Amniotic epithelial cell (primary cell): ENCODE data around the gene S100A14.
"Not testable (repeated sequence)": the region's sequence is repeated elsewhere in the genome, so short reads cannot be mapped to it uniquely, and the experiment has no call there.

Experiments
- DNase-seq: peaks from one replicate; pipeline ENCODE4 v3.0.0-alpha.2; 2010; ENCODE audit warnings: low read depth

Gene S100A14

DNA sequence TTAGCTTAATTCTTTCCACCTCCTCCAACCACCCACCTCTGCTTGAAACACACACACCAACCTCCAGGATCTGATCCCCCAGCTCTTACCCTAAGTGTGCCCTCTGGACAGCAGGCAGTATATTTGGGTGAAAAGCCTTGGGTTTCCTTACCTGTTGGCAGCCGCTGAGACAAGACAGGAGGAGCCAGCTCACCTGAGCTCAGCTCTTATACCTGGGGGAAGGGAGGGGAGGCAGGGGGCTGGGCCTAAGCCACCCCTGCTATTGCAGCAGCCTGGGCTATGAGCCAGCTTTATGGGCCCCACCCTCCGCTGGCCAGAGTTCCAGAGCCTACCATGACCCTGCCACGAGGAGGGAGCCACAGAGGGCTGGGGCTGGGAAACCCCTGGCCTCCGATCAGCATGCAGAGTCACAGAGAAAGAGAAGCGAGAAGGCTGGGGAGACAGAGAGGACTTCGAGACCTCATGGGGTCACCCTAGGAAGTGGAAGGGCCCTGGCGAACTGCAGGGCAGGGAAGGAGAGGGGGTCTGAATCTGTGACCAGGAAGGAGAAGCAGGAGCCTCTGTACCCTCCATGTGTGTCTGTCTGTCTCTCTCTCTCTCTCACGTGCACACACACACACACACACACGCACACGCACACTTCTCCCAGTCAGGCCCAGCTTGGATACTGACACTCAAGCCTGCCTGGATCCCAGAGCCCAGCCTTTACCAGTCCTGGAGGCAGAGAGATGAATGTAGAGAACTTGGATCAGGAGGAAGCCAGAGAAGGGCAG lies at the start of gene S100A14:
Gene S100A14 (minus strand): TSS at position 182 of the 773 bp plus-strand sequence. CDS start 467 bp downstream, outside the sequence.
- DNase-seq = no peak

DNA sequence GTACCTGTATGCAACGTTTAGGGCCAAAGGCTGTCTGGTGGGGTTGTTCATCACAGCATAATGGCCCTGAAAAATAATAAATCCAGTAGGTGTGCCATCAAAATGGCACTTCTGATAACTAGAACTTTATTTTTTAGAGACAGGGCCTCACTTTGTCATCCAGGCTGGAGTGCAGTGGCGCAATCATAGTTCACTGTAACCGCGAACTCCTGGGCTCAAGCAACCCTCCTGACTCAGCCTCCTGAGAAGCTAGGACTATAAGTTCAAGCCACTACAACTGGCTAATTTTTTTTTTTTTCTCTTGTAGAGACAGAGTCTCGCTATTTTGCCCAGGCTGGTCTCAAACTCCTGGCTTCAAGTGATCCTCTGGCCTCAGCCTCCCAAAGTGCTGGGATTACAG lies 47.1 kb upstream of the S100A14 start:
- DNase-seq = peak; percentile 86

DNA sequence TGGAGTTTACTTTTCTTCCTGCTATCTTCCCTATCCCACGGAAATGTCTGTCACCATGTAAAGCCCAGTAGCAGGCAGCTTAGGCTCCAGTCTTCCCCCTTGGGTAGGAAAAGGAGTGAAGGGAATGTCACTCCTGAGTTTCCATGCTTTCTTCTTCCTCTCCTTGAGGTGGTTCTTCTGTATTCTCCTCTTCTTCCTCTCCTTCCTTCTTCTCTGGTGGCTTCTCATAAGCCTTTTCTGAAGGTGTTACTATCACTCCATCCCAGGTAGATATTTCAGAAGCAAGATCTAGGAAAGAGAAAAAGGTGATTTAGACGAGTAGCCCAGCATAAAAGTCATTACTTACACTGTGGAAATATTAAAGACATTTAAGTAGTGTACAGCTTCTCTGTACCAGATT lies 46.1 kb upstream of the S100A14 start:
- no peak for DNase-seq

DNA sequence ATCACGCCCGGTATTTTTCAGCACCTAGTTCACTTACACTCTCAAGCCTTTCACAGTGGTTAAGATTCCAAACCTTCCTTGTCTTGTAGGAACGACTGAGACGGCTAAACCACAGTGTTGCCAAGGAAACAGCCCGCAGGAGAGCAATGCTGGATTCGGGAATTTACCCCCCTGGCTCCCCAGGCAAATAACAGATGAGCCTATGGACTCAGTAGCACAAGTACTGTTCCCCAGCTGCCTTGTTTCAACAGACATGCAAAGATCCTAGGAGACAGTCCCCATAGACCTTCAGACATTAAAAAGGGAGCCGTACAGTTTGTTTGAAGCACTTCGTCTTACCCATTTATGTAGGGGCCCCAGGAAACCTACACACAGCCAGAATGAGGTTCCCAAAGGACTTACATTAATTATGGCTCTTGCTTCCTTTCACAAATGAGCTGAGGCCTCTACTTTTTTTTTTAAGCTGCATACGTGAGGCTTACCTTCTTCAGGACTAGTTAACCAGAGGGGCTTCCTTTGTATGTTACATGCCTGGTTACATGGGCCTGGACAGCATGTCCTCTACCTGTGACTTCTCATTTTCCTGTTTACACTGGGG lies 45.1 kb upstream of the S100A14 start:
- DNase-seq = peak; percentile 66

DNA sequence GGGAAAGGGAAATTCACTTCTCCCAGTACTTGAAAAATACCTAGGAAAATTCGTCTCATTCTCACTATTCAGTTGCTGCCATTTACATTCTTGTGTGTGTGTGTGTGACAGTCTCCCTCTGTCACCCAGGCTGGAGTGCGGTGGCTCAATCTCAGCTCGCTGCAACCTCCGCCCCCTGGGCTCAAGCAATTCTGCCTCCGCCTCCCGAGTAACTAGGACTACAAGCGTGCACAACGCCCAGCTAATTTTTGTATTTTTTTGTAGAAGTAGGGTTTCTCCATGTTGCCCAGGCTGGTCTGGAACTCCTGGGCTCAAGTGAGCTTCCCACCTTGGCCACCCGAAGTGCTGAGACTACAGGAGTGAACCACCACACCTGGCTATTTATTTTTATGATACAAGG lies 43.5 kb upstream of the S100A14 start:
- no peak for DNase-seq

DNA sequence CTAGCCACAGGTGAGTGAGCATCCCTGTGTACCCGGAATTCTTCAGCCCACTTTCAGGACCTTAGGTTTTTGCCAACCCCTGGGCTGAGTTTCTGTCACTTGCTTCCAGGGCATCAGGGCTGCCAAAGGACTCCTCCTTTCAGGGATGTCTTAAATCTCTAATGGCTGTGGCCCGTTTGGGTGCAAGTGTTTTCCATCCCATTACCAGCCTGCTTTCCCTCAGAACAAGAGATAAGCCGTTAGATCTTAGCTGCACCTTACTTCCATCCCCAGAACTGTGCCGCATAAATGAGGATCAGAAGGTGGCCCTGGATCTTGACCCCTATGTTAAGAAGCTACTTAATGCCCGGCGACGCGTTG lies 43.0 kb upstream of the S100A14 start:
- DNase-seq = no peak

DNA sequence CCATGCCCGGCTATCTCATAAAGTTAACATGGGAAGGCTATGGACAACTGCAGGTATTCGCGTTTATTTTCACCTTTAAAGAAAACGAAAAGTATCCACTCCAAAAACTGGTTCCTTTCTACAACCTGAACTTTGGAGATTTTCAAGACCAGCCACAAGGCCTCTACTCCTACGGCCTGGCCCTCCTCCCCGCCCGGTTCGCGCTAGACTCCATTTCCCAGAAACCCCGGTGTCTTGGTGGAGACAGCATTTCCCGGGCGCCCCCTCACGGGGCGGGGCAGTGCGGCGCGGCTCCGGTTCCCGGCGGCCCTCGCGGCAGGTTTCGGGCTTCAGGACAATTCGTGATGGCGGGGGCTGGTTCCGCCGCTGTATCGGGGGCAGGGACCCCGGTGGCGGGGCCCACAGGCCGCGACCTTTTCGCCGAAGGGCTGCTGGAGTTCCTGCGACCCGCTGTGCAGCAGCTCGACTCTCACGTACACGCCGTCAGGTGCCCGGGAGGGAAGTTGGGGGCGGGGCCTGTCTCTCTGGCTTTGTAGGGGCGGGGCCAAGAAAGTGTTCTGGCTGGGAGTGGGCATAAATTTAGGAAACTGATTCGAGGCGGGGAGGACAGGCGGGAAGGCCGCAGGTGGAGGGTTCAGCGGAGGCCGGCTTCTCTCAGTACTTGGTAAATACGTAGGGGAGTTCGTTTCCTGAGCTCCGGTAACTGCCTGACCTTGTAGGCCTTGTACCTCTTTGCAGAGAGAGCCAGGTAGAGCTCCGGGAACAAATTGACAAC lies 42.5 kb upstream of the S100A14 start, which contains the start of gene SNAPIN:
Gene SNAPIN (plus strand): TSS at position 304 of the 775 bp plus-strand sequence. CDS start 41 bp downstream, at position 345.
- peak; percentile 85 for DNase-seq

DNA sequence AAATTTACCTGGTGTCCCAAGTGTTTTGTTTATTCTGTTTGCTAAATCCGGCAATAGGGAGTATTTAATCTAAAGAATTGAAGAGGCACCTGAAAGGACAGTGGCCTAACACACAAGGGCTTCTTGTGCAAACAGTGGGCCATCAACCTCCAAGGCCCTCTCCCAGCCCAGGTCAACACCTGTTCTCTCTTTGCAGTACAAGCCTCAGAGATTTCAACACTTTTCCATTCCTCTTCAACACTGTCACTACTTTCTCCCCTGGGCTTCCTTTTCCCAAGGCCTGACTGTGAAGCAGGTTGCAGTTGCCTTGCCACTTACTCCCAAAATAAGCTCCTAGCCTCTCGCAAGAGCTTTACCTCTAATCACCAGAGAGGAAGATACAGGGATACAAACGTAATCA lies 39.2 kb upstream of the S100A14 start:
- DNase-seq = no peak

DNA sequence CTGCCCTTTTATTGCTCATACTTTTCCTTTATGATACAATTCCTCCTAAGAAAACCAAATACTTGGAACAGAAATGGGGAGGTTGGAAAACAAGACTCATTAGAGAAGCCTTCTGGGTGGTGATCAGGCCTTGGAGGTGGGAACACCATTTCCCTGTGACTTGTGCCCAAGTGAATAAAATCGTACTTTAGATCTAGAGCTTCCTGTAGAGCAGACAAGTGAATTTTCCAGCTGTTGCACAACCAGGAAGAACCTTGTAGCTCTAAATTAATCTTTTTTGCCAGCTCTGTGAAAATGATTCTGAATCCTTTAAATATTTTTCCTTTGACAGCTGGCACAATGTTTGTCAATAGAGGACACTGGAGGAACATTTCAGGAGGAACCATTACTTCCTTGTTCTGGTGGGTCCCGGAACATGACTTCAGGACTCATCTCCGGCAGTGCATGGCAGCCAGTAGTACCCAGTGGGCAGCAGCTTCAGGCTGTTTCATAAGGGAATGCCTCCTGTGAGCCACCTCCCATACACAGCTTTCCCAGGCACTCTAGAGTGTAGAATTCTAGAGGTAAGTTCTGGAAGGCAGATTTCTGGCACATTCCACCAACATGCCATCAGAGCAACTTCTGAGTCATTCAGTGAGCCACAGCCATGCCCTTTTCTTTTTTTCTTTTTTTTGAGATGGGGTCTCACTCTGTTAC lies 36.8 kb upstream of the S100A14 start:
- DNase-seq = peak; percentile 78

DNA sequence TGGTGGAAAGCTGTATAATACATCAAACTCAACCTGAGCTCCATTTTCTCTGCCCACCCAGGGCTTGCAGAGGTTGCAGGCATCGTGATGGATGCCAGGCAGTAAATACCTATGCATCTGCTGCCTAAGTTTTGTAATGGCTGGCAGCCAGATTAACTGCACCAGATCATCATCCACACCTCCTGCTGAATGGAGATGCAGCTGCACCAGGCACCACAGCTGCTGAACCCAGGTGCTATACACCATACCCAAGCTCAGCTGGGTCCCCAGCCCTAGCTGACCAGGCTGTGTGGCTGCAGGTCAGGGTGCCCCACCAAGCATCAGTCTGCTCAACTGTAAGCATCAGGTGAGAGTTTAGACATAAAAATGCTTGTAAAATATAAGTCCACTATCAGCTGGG lies 35.6 kb upstream of the S100A14 start:
- no peak for DNase-seq

DNA sequence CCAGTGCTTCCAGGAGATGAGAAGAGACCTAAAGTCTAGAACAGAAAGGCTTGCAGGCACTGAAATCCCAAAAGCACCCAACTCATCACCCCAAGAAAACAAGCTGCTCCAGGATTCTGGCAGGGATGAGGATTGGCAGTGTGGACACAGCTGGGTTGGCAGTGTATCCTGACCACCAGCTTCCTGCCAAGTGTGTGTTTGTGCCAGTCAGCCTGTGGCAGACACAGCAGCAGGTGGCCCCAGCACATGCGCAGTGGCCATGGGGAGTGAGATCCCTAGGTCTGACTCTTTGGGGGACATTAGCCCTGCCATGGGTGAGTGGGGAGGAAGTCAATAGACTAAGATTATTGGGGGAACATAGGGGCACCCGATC lies 33.7 kb upstream of the S100A14 start:
- no peak for DNase-seq

DNA sequence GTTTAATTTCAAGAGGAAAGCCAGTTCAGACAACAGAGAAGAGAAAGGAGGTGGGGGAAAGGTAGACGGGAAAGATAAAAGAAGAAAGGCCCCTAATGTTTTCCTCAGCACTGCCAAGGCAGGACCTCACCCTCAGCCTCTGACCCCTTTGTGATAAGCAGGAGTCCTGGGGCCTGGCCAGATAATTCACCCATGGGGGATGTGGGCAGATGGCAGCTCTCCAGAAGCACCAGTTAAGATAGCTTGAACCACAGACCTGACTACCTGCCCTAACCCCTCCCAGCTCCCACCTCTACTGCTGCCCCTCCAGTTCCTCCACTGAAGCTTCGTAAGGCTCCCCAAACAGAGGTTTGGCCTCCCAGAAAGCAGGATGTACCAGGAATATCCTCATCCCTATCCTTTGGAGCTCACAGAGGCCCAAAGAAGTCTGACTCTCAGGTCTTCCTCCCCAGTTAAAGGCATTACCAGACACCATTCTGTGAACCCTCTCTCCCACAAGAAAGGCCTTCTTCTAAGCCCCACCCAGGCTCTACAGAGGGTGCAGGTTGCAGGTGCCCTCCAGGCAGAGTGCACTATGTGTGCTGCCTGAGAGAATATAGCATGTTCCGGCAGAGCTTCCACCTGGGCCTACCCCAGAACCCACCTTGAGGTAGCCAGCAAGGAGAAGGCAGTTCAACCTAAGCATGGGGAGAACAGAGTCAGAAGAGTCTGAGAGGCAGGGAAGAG lies 33.2 kb upstream of the S100A14 start:
- no peak for DNase-seq

DNA sequence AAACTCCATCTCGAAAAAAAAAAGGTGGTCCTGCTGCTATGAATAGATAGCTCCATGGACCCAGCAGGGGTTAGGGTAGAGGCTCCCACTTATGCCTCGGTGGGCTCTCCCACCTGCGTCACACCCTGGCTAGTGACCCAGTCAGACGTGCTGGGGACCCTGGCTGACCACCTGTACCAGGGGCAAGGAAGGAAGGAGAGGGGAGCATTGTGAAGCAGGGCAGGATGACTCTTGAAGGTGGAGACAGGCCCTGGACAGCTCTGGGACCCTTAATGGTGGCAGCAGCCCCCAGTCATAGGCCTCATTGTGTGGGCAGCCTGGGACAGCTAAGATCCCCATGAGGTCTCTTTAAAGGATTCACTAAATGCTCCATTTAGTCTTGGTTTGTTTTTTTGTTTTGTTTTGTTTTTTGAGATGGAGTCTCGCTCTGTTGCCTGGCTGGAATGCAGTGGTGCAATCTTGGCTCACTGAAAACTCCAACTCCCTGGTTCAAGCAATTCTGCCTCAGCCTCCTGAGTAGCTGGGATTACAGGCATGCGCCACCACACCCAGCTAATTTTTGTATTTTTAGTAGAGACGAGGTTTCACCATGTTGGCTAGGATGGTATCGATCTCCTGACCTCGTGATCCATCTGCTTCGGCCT lies 32.0 kb upstream of the S100A14 start:
- DNase-seq = no peak

DNA sequence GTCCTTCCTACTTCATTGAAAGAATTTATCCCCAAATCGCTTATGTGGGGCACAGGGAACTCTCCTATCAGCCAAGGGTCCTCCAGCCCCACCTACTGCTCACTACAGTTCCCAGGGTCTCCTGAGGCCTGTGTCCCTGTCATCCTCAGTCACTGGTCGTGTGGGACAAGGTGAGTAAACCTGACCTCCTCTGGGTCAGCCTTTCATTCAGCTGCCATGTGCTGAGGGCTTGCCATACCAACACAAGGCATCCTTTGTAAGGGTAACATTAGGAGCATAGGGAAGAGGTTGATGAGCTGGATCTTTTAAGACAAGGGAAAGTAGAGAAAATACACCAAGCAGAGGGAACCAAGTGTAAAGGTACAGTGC lies 31.2 kb upstream of the S100A14 start:
- DNase-seq = no peak

DNA sequence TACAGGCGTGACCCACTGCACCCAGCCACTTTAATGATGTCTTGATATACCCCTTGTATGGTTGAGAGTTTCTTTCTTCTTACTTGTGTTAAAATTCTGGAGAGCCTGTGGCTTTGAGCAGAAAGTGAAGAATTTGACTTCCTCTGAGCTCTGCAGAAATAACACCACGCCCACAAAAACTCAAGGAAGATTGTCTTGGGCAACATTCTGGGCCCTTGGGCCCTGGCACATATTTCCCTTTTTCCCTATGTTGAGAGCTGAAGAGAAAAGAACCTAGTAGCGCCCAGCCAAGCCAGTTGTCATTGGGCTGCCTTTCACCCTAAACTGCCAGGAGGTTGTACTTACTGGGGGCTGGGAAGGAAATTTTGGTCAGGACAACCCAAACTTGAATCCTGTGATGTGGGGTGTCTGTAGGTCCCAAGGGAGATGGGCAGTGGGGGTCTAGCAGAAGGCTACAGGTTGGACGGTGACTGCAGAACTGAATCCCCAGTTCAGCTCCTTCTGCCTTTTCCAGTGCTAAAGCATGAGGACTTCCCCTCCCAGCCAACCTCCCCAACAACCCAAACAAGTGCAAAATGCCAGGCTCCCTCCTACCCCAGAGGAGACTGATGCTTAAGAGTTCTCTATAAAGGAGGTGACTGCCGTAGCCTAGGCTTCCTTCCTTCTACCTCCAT lies 30.7 kb upstream of the S100A14 start:
- no peak for DNase-seq

DNA sequence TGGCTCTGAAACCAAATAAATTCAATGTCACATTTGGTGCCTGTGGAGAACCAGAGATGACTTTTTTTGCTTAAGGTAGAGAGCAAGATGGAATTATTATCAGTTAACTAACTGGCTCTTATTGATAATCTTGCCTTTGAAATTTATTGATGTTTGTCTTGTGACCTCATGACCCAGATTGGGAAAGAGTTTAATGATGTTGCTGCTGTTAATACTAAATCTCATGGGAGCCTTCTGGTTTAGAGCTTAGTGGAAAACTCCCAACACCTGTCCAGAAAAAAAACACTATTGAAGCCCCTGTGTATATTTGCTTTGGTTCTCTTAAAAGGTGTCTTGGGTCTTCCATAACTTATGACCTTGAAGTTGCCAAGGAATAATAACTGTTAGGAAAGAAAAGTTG lies 27.7 kb upstream of the S100A14 start:
- no peak for DNase-seq

DNA sequence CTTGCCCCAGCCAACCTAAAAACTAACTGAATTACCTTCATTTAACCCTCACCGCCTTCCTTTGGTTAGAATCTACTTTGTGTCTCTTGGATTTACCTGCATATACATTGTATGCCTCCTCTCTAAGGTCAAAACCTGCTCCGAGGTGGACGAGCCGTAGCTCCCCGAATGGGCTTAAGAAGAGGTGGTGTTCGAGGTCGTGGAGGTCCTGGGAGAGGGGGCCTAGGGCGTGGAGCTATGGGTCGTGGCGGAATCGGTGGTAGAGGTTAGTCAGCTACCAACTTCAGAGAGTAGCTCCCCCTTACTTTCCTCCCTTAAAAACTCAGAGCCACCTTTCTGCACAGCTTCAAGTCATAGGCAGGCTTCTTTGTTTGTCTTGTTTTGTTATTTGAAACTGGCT lies 27.0 kb upstream of the S100A14 start:
- DNase-seq = no peak

DNA sequence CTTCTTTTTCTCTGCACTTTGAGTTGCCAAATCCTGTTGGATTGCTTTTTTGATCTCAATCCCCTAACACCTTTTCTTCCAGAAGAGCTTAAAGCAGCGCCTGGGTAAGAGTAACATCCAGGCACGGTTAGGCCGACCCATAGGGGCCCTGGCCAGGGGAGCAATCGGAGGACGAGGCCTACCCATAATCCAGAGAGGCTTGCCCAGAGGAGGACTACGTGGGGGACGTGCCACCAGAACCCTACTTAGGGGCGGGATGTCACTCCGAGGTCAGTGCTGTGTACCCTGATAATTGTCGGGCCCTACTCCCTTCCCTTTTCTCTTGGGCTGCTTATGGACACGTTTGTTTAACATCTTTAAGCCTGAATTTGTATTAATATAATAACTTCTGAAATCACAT lies 26.0 kb upstream of the S100A14 start:
- no peak for DNase-seq

DNA sequence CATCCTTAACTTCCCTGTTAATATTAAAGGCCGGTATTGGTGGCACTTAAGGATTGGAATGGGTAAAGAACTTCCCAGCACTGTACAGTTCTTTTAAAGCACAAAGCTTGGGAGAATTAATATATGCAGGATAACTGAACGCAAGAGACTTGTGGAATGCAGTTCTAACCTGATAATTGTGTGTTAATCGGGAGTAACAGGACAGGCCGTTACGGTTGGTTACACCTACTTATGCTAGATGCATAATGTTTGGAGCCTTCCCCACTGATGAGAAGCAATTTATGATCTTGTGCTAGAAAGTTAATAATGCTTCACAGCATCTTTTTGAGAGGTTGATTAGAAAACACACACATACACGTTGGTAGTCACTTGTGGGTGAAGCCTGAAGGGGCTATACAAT lies 24.7 kb upstream of the S100A14 start:
- DNase-seq = no peak

DNA sequence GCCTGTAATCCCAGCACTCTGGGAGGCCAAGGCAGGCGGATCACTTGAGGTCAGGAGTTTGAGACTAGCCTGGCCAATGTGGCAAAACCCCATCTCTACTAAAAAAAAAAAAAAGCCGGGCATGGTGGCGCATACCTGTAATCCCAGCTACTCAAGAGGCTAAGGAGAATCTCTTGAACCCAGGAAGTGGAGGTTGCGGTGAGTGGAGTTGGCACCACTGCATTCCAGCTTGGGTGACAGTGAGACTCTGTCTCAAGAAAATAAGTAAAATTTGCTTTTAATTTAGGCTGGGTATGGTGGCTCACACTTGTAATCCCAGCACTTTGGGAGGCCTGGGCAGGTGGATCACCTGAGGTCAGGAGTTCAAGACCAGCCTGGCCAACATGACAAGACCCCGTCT lies 24.1 kb upstream of the S100A14 start:
- not testable (repeated sequence) for DNase-seq

DNA sequence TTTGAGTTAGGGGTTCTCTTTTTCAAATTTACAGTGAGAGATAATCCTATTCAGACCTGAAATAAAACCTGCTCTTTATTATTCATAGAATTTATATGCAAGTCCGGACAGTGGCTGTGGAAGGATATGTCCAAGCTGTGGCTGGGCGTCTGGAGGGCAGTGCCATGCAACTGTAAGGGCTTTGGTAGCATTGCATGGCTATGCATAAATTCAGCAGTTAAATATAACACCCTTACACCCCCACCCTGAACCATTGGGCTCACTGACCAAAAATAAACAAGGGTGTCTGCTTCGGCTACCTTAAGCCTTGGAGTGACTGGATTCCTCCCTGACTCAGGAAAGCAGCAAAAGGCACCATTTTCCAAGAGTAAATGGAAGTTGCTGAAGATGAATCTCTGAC lies 23.2 kb upstream of the S100A14 start:
- DNase-seq = no peak
